ENCODE data around the gene GPATCH2. TPM values are rescaled to one million over a fixed set of nuclear protein-coding genes. Genes with fewer than 3 reads are reported as not detected.

GPATCH2 gene
- total RNA-seq, 1 donor from 2014 or later, result 23.0 TPM

DNA sequence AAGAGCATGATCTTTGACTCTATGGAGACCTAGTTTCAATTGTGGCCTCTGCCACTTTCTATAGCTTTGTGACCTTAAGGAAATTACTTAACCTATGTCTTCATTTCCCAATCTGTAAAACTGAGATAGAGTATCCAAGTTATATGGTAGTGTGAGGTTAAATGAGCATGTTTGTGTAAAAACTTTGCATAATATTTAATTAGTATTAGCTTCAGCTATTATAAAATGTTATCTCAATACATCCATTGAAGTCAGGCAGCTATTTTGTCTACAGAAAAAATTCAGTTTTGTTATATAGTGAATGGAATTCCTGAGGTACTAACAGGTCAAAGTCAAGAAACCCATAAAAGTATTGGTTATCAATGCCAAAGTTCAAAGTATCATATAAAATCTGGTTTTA is 53.6 kb downstream of the GPATCH2 start:
- no peak for TF ChIP-seq CTCF (IDR thresholded peaks at IDR 0.05; ENCODE audit: unreplicated experiment)
- Mint-ChIP-seq H3K36me3 (peaks cover 5% of the 10 kb centered on the region), H3K4me3 (no peak overlapping the region), H3K27me3 (ENCODE audit: low read depth) (no peaks in the 10 kb centered on the region), H3K27ac (no peak overlapping the region), H3K9me3 (no peaks in the 10 kb centered on the region), H3K4me1 (peaks cover 5% of the 10 kb centered on the region)
- no peak for DNase-seq (ENCODE audit: low spot score in 2 of 2, unreplicated experiment in 2 of 2)

DNA sequence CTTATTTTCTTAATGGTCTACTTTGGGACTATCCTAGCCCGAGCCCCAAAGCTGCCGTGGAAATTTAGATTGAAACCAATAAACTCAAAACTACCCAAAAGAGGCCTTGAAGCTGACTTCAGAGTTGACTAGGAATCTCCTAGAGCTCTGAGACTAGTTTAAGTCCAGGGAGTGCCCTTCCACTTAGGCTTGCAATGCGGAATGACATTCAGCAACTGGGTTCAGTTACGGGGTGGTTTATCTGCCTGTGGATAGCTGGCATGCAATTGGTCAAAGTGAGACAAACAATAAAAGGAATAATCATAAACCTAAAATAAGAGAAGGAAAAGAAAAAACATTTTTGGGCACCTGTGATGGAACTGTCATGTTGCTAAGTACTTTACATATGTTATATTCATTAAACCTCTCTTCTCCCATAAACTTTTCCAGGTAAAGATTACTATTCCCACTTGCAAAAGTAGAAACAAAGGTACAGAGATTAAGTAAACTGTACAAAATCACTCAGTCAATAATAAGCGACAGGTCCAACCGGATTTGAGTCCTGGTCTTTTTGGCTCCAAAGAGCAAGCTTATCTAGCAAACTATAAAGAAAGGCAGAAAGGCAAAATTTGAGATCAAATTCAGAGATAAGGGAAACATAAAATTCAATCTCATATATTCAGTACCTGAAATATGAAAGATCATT is 56.5 kb downstream of the GPATCH2 start:
- Mint-ChIP-seq H3K4me1 (peaks cover 5% of the 10 kb centered on the region), H3K4me3 (no peak overlapping the region), H3K27ac (no peak overlapping the region), H3K9me3 (no peaks in the 10 kb centered on the region), H3K36me3 (peaks cover 2% of the 10 kb centered on the region), H3K27me3 (ENCODE audit: low read depth) (no peaks in the 10 kb centered on the region)
- no peak for TF ChIP-seq CTCF (IDR thresholded peaks at IDR 0.05; ENCODE audit: unreplicated experiment)
- no peak for DNase-seq (ENCODE audit: low spot score in 2 of 2, unreplicated experiment in 2 of 2)

DNA sequence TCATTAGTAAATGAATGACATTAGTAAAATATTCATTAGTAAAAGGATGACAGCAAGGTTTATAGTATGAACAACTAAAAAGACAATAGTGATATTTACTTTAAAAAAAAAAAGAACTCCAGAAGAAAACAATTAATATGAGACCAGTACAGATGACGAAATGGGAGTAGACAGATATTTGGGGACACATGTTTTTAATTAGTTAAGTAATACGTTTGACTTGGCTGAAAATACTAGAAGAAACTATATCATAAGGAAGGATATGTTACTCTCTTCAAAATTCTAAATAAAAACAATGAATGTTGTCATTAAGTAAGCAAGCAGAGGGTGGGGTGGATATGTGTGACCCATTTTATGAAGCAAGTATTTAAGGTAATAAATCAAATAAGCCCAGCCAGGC is 61.9 kb downstream of the GPATCH2 start:
- Mint-ChIP-seq H3K4me1 (peaks cover 3% of the 10 kb centered on the region), H3K4me3 (no peak overlapping the region), H3K36me3 (peaks cover 2% of the 10 kb centered on the region), H3K9me3 (no peaks in the 10 kb centered on the region), H3K27ac (no peak overlapping the region), H3K27me3 (ENCODE audit: low read depth) (no peaks in the 10 kb centered on the region)
- TF ChIP-seq CTCF (IDR thresholded peaks at IDR 0.05; ENCODE audit: unreplicated experiment), result no peak
- DNase-seq (ENCODE audit: low spot score in 2 of 2, unreplicated experiment in 2 of 2), result no peak

DNA sequence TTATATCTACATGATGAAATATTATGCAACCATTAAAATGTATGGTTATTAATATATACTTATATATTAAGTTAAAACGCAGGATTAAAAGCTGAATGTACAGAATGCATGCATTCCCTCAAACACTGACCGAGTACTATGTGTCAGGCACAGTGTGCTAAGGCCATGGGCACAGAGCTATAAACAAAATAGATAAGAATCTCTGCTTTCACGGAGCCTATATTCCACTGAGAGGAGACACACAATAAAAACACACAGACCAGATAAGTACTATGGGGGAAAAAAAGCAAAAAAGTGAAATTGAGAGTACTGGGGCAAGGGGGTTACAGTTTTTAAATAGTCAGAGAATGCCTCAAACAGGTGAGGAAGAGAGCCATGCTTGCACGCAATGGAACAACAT is 62.7 kb downstream of the GPATCH2 start:
- Mint-ChIP-seq H3K9me3 (no peaks in the 10 kb centered on the region), H3K4me3 (no peak overlapping the region), H3K36me3 (peaks cover 2% of the 10 kb centered on the region), H3K4me1 (peaks cover under 1% of the 10 kb centered on the region), H3K27me3 (ENCODE audit: low read depth) (no peaks in the 10 kb centered on the region), H3K27ac (no peak overlapping the region)
- no peak for DNase-seq (ENCODE audit: low spot score in 2 of 2, unreplicated experiment in 2 of 2)
- no peak for TF ChIP-seq CTCF (IDR thresholded peaks at IDR 0.05; ENCODE audit: unreplicated experiment)

DNA sequence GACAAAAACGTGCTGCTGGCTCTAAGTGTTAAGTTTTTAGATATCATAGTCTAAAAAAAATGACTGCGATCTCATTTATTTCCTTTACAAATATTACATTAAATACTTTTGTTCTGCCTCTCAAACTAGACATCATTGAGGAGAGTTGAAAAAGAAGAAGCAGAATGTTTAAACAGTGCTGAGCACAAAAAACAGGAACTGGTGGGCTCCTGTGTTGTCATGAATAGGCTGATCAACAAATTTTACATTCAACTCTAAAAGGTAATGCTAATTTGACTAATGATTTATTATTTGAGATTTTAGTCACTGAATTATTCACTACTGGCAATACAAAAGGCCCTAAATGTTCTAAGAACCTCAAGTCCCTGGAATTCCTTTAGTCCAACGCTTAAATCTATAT is 66.1 kb downstream of the GPATCH2 start:
- Mint-ChIP-seq H3K27ac (no peak overlapping the region), H3K4me1 (no peaks in the 10 kb centered on the region), H3K9me3 (no peaks in the 10 kb centered on the region), H3K27me3 (ENCODE audit: low read depth) (no peaks in the 10 kb centered on the region), H3K36me3 (peaks cover 2% of the 10 kb centered on the region), H3K4me3 (no peak overlapping the region)
- no peak for TF ChIP-seq CTCF (IDR thresholded peaks at IDR 0.05; ENCODE audit: unreplicated experiment)
- no peak for DNase-seq (ENCODE audit: low spot score in 2 of 2, unreplicated experiment in 2 of 2)

GRCh38 chr1:217564207-217564606 is 66.7 kb downstream of the GPATCH2 start:
- no peaks in the 10 kb centered on the region for H3K4me1 Mint-ChIP-seq
- no peaks in the 10 kb centered on the region for H3K27me3 Mint-ChIP-seq (ENCODE audit: low read depth)
- DNase-seq (ENCODE audit: low spot score in 2 of 2, unreplicated experiment in 2 of 2), result no peak
- H3K4me3 Mint-ChIP-seq, result no peak overlapping the region
- no peaks in the 10 kb centered on the region for H3K36me3 Mint-ChIP-seq
- no peak for TF ChIP-seq CTCF (IDR thresholded peaks at IDR 0.05; ENCODE audit: unreplicated experiment)
- no peak overlapping the region for H3K27ac Mint-ChIP-seq
- no peaks in the 10 kb centered on the region for H3K9me3 Mint-ChIP-seq

Measured in mesothelial cell of epicardium (in vitro differentiated cells).